ENCODE data around the gene ILF3. TPM values are rescaled to one million over a fixed set of nuclear protein-coding genes. Genes with fewer than 3 reads are reported as not detected.
A peak's percentile ranks its signal among the peaks of the same experiment; 100 is the strongest.
"Not testable (repeated sequence)": the region's sequence is repeated elsewhere in the genome, so short reads cannot be mapped to it uniquely, and the experiment has no call there.

ILF3 gene
- total RNA-seq, 1 donor from 2014 or later, result 118 TPM

GRCh38 chr19:10640361-10640760, 13.8 kb upstream of the ILF3 start:
- DNase-seq (no peak), ATAC-seq (no peak)

GRCh38 chr19:10641248-10641647, 12.9 kb upstream of the ILF3 start:
- DNase-seq, result no peak
- ATAC-seq, result no peak
- intact Hi-C loops (cut with micrococcal nuclease), result no loop called here

More at GRCh38 chr19:10640361-10640760, 13.8 kb upstream of the ILF3 start:
- intact Hi-C loops (cut with micrococcal nuclease), result no loop called here

- ATAC-seq, result no peak
- DNase-seq, result no peak
- intact Hi-C loops (cut with micrococcal nuclease), result no loop called here
Measured at GRCh38 chr19:10642473-10643171, 11.5 kb upstream of the ILF3 start.

- intact Hi-C loops (cut with micrococcal nuclease), result no loop called here
- DNase-seq (no peak), ATAC-seq (no peak)
Measured at GRCh38 chr19:10643172-10643967, 10.8 kb upstream of the ILF3 start.

GRCh38 chr19:10643968-10644259, 10.2 kb upstream of the ILF3 start:
- no peak for ATAC-seq

GRCh38 chr19:10644260-10645007, 9.7 kb upstream of the ILF3 start:
- DNase-seq (peak; percentile 92), ATAC-seq (peak; percentile 89)
- intact Hi-C loops (cut with micrococcal nuclease), result loop anchor here (2.0 kb wide), 1 partner anchor 64 kb away; no protein-coding TSS in a partner anchor

More at GRCh38 chr19:10643968-10644259, 10.2 kb upstream of the ILF3 start:
- DNase-seq, result no peak
- intact Hi-C loops (cut with micrococcal nuclease), result loop anchor here (2.0 kb wide), 1 partner anchor 63 kb away; no protein-coding TSS in a partner anchor

- intact Hi-C loops (cut with micrococcal nuclease), result no loop called here
- DNase-seq (no peak), ATAC-seq (peak; percentile 43)
Measured at GRCh38 chr19:10646456-10647159, 7.5 kb upstream of the ILF3 start.

GRCh38 chr19:10648360-10648759, 5.8 kb upstream of the ILF3 start:
- intact Hi-C loops (cut with micrococcal nuclease), result no loop called here
- no peak for DNase-seq
- no peak for ATAC-seq

GRCh38 chr19:10651851-10652250, 2.3 kb upstream of the ILF3 start:
- intact Hi-C loops (cut with micrococcal nuclease), result no loop called here
- no peak for DNase-seq
- no peak for ATAC-seq

- ATAC-seq (peak; percentile 18), DNase-seq (no peak)
- intact Hi-C loops (cut with micrococcal nuclease), result no loop called here
Measured at GRCh38 chr19:10653482-10653731, 739 bp upstream of the ILF3 start.

- ATAC-seq, result peak; percentile 35
- intact Hi-C loops (cut with micrococcal nuclease), result no loop called here
- peak; percentile 71 for DNase-seq
Measured at GRCh38 chr19:10654610-10655456, 687 bp downstream of the ILF3 start.

- intact Hi-C loops (cut with micrococcal nuclease), result no loop called here
- DNase-seq (no peak), ATAC-seq (no peak)
Measured at GRCh38 chr19:10655457-10656312, 1.5 kb downstream of the ILF3 start.

GRCh38 chr19:10660346-10660745, 6.2 kb downstream of the ILF3 start:
- ATAC-seq (no peak), DNase-seq (no peak)
- intact Hi-C loops (cut with micrococcal nuclease), result no loop called here

GRCh38 chr19:10661946-10662345, 7.8 kb downstream of the ILF3 start:
- intact Hi-C loops (cut with micrococcal nuclease), result no loop called here
- DNase-seq (no peak), ATAC-seq (no peak)

- no peak for ATAC-seq
- intact Hi-C loops (cut with micrococcal nuclease), result no loop called here
- no peak for DNase-seq
Measured at GRCh38 chr19:10662384-10663251, 8.5 kb downstream of the ILF3 start.

GRCh38 chr19:10663252-10663563, 9.1 kb downstream of the ILF3 start:
- intact Hi-C loops (cut with micrococcal nuclease); DNase-seq; ATAC-seq: not testable (repeated sequence)

GRCh38 chr19:10667867-10668266, 13.7 kb downstream of the ILF3 start:
- ATAC-seq (no peak), DNase-seq (no peak)
- intact Hi-C loops (cut with micrococcal nuclease), result no loop called here

Data from left ventricle myocardium superior (tissue), 1 donor.